ENCODE results near the gene USP10.
"Not testable (repeated sequence)": the region's sequence is repeated elsewhere in the genome, so short reads cannot be mapped to it uniquely, and the experiment has no call there.

USP10 gene

GRCh38 chr16:84737192-84738011, 37.6 kb downstream of the USP10 start:
- Histone ChIP-seq H3K9ac (ENCODE audit: low read depth, low read length) (no peak overlapping the region), H3K9me3 (ENCODE audit: control insufficient read depth, insufficient read depth, low read length) (no peaks in the 10 kb centered on the region), H3K27me3 (ENCODE audit: control insufficient read depth, insufficient read depth, low read length) (no peaks in the 10 kb centered on the region), H3K4me3 (ENCODE audit: low read depth, low read length) (no peak overlapping the region), H3K36me3 (ENCODE audit: control insufficient read depth, insufficient read depth, low read length) (no peaks in the 10 kb centered on the region), H3K4me1 (ENCODE audit: control insufficient read depth, insufficient read depth, low read length) (peaks cover 25% of the 10 kb centered on the region)

GRCh38 chr16:84738255-84739038, 38.6 kb downstream of the USP10 start:
- Histone ChIP-seq H3K9me3 (ENCODE audit: control insufficient read depth, insufficient read depth, low read length) (no peaks in the 10 kb centered on the region), H3K36me3 (ENCODE audit: control insufficient read depth, insufficient read depth, low read length) (peaks cover 2% of the 10 kb centered on the region), H3K4me1 (ENCODE audit: control insufficient read depth, insufficient read depth, low read length) (peaks cover 29% of the 10 kb centered on the region), H3K4me3 (ENCODE audit: low read depth, low read length) (no peak overlapping the region), H3K9ac (ENCODE audit: low read depth, low read length) (no peak overlapping the region), H3K27me3 (ENCODE audit: control insufficient read depth, insufficient read depth, low read length) (no peaks in the 10 kb centered on the region)

- no peaks in the 10 kb centered on the region for H3K27me3 ChIP-seq (ENCODE audit: control insufficient read depth, insufficient read depth, low read length)
- peaks cover 26% of the 10 kb centered on the region for H3K4me1 ChIP-seq (ENCODE audit: control insufficient read depth, insufficient read depth, low read length)
- no peaks in the 10 kb centered on the region for H3K9me3 ChIP-seq (ENCODE audit: control insufficient read depth, insufficient read depth, low read length)
- H3K4me3 ChIP-seq (ENCODE audit: low read depth, low read length): no peak overlapping the region
- no peak overlapping the region for H3K9ac ChIP-seq (ENCODE audit: low read depth, low read length)
- peaks cover 2% of the 10 kb centered on the region for H3K36me3 ChIP-seq (ENCODE audit: control insufficient read depth, insufficient read depth, low read length)
These were observed 39.7 kb downstream of the USP10 start for GRCh38 chr16:84739349-84740124.

GRCh38 chr16:84740596-84741116, 40.9 kb downstream of the USP10 start:
- Histone ChIP-seq H3K4me1 (ENCODE audit: control insufficient read depth, insufficient read depth, low read length) (peaks cover 20% of the 10 kb centered on the region), H3K27me3 (ENCODE audit: control insufficient read depth, insufficient read depth, low read length) (no peaks in the 10 kb centered on the region), H3K4me3 (ENCODE audit: low read depth, low read length) (no peak overlapping the region), H3K36me3 (ENCODE audit: control insufficient read depth, insufficient read depth, low read length) (peaks cover 5% of the 10 kb centered on the region), H3K9me3 (ENCODE audit: control insufficient read depth, insufficient read depth, low read length) (no peaks in the 10 kb centered on the region), H3K9ac (ENCODE audit: low read depth, low read length) (no peak overlapping the region)

- peaks cover 5% of the 10 kb centered on the region for H3K36me3 ChIP-seq (ENCODE audit: control insufficient read depth, insufficient read depth, low read length)
- no peak overlapping the region for H3K9ac ChIP-seq (ENCODE audit: low read depth, low read length)
- H3K27me3 ChIP-seq (ENCODE audit: control insufficient read depth, insufficient read depth, low read length): no peaks in the 10 kb centered on the region
- H3K4me1 ChIP-seq (ENCODE audit: control insufficient read depth, insufficient read depth, low read length): peaks cover 18% of the 10 kb centered on the region
- H3K9me3 ChIP-seq (ENCODE audit: control insufficient read depth, insufficient read depth, low read length): no peaks in the 10 kb centered on the region
- H3K4me3 ChIP-seq (ENCODE audit: low read depth, low read length): no peak overlapping the region
These were observed 41.6 kb downstream of the USP10 start for GRCh38 chr16:84741340-84741830.

GRCh38 chr16:84742641-84743092, 42.9 kb downstream of the USP10 start:
- no peak overlapping the region for H3K4me3 ChIP-seq (ENCODE audit: low read depth, low read length)
- no peaks in the 10 kb centered on the region for H3K27me3 ChIP-seq (ENCODE audit: control insufficient read depth, insufficient read depth, low read length)
- no peak overlapping the region for H3K9ac ChIP-seq (ENCODE audit: low read depth, low read length)
- H3K4me1 ChIP-seq (ENCODE audit: control insufficient read depth, insufficient read depth, low read length): peaks cover 9% of the 10 kb centered on the region
- no peaks in the 10 kb centered on the region for H3K9me3 ChIP-seq (ENCODE audit: control insufficient read depth, insufficient read depth, low read length)
- peaks cover 7% of the 10 kb centered on the region for H3K36me3 ChIP-seq (ENCODE audit: control insufficient read depth, insufficient read depth, low read length)

- Histone ChIP-seq H3K9ac (ENCODE audit: low read depth, low read length) (no peak overlapping the region), H3K4me1 (ENCODE audit: control insufficient read depth, insufficient read depth, low read length) (peaks cover 4% of the 10 kb centered on the region), H3K36me3 (ENCODE audit: control insufficient read depth, insufficient read depth, low read length) (peaks cover 7% of the 10 kb centered on the region), H3K27me3 (ENCODE audit: control insufficient read depth, insufficient read depth, low read length) (no peaks in the 10 kb centered on the region), H3K4me3 (ENCODE audit: low read depth, low read length) (no peak overlapping the region), H3K9me3 (ENCODE audit: control insufficient read depth, insufficient read depth, low read length) (no peaks in the 10 kb centered on the region)
These were observed 46.4 kb downstream of the USP10 start for GRCh38 chr16:84746231-84746630.

GRCh38 chr16:84746875-84747274, 47.1 kb downstream of the USP10 start:
- H3K9me3 ChIP-seq (ENCODE audit: control insufficient read depth, insufficient read depth, low read length): no peaks in the 10 kb centered on the region
- peaks cover 4% of the 10 kb centered on the region for H3K4me1 ChIP-seq (ENCODE audit: control insufficient read depth, insufficient read depth, low read length)
- no peak overlapping the region for H3K4me3 ChIP-seq (ENCODE audit: low read depth, low read length)
- no peaks in the 10 kb centered on the region for H3K27me3 ChIP-seq (ENCODE audit: control insufficient read depth, insufficient read depth, low read length)
- peaks cover 7% of the 10 kb centered on the region for H3K36me3 ChIP-seq (ENCODE audit: control insufficient read depth, insufficient read depth, low read length)
- no peak overlapping the region for H3K9ac ChIP-seq (ENCODE audit: low read depth, low read length)

- not testable (repeated sequence) for H3K9me3 ChIP-seq (ENCODE audit: control insufficient read depth, insufficient read depth, low read length); H3K4me1 ChIP-seq (ENCODE audit: control insufficient read depth, insufficient read depth, low read length); H3K4me3 ChIP-seq (ENCODE audit: low read depth, low read length); H3K9ac ChIP-seq (ENCODE audit: low read depth, low read length); H3K27me3 ChIP-seq (ENCODE audit: control insufficient read depth, insufficient read depth, low read length); H3K36me3 ChIP-seq (ENCODE audit: control insufficient read depth, insufficient read depth, low read length)
These were observed 48.4 kb downstream of the USP10 start for GRCh38 chr16:84748247-84748646.

GRCh38 chr16:84749072-84749471, 49.3 kb downstream of the USP10 start:
- no peaks in the 10 kb centered on the region for H3K27me3 ChIP-seq (ENCODE audit: control insufficient read depth, insufficient read depth, low read length)
- no peak overlapping the region for H3K4me3 ChIP-seq (ENCODE audit: low read depth, low read length)
- H3K36me3 ChIP-seq (ENCODE audit: control insufficient read depth, insufficient read depth, low read length): peaks cover 5% of the 10 kb centered on the region
- H3K9me3 ChIP-seq (ENCODE audit: control insufficient read depth, insufficient read depth, low read length): no peaks in the 10 kb centered on the region
- peaks cover 3% of the 10 kb centered on the region for H3K4me1 ChIP-seq (ENCODE audit: control insufficient read depth, insufficient read depth, low read length)
- H3K9ac ChIP-seq (ENCODE audit: low read depth, low read length): no peak overlapping the region

GRCh38 chr16:84749815-84750214, 50.0 kb downstream of the USP10 start:
- H3K4me3 ChIP-seq (ENCODE audit: low read depth, low read length): no peak overlapping the region
- no peaks in the 10 kb centered on the region for H3K27me3 ChIP-seq (ENCODE audit: control insufficient read depth, insufficient read depth, low read length)
- H3K4me1 ChIP-seq (ENCODE audit: control insufficient read depth, insufficient read depth, low read length): peaks cover 4% of the 10 kb centered on the region
- H3K9ac ChIP-seq (ENCODE audit: low read depth, low read length): no peak overlapping the region
- peaks cover 5% of the 10 kb centered on the region for H3K36me3 ChIP-seq (ENCODE audit: control insufficient read depth, insufficient read depth, low read length)
- no peaks in the 10 kb centered on the region for H3K9me3 ChIP-seq (ENCODE audit: control insufficient read depth, insufficient read depth, low read length)
